K562 (cell line): ENCODE measurements around the gene GBF1. TPM values are rescaled to one million over a fixed set of nuclear protein-coding genes. Genes with fewer than 3 reads are reported as not detected.

Source experiments
- BRD9 ChIP-seq: fragments of 450-650 bp; IDR thresholded peaks from 2 replicates; pipeline ENCODE4 v1.6.1; 2018; ENCODE audit warnings: low read depth; ENCODE audit not compliant: partially characterized antibody
- KDM2B ChIP-seq: fragments of 250-450 bp; sonication (Bioruptor Pico); IDR thresholded peaks from 2 replicates; pipeline ENCODE4 v1.8.0; 2021; ENCODE audit warnings: mild to moderate bottlenecking, moderate library complexity
- LCOR ChIP-seq: sonication (generic); formaldehyde crosslinking; IDR thresholded peaks from 2 replicates; pipeline ENCODE4 v1.8.0; 2022; ENCODE audit warnings: mild to moderate bottlenecking, missing genetic modification reagents
- MCM3 ChIP-seq: fragments of 450-650 bp; IDR thresholded peaks from 2 replicates; pipeline ENCODE4 v1.6.1; 2016
- NCOA4 ChIP-seq: fragments of 450-650 bp; IDR thresholded peaks from 2 replicates; pipeline ENCODE4 v1.6.1; 2018; ENCODE audit warnings: mild to moderate bottlenecking; ENCODE audit not compliant: partially characterized antibody
- PRDM10 ChIP-seq: fragments of 450-650 bp; IDR thresholded peaks from 2 replicates; pipeline ENCODE4 v1.6.1; 2018; ENCODE audit not compliant: partially characterized antibody
- RAD21 ChIP-seq, 2 experiments: fragments of 250-450 bp in 1 of 2; fragments of 450-650 bp in 1 of 2; sonication (Bioruptor Pico) in 1 of 2; formaldehyde crosslinking in 1 of 2; IDR thresholded peaks in 1 of 2; conservative IDR thresholded peaks in 1 of 2; 2 replicates each; pipeline versions ENCODE4 v1.4.0 to v1.8.0; 2020 to 2022; ENCODE audit warnings: mild to moderate bottlenecking in 2 of 2, moderate library complexity in 1 of 2
- RBM22 ChIP-seq: fragments of 200-400 bp; formaldehyde crosslinking; IDR thresholded peaks from 2 replicates; pipeline ENCODE4 v1.6.1; 2018; ENCODE audit warnings: low read length, low read depth; ENCODE audit not compliant: poor library complexity, severe bottlenecking
- SREBF1 ChIP-seq: fragments of 150-350 bp; IDR thresholded peaks from 2 replicates; pipeline ENCODE4 v1.6.1; 2014; ENCODE audit warnings: antibody characterized with exemption, low read depth, low read length, borderline replicate concordance
- SUPT5H ChIP-seq: fragments of 450-650 bp; IDR thresholded peaks from 2 replicates; pipeline ENCODE4 v1.6.1; 2016
- ZBTB9 ChIP-seq: fragments of 450-650 bp; formaldehyde crosslinking; IDR thresholded peaks from 2 replicates; pipeline ENCODE4 v1.4.0; 2020; ENCODE audit warnings: mild to moderate bottlenecking, moderate library complexity
- ZNF316 ChIP-seq: fragments of 450-650 bp; IDR thresholded peaks from 2 replicates; pipeline ENCODE4 v1.6.1; 2016
- polyA plus RNA-seq, 8 experiments: library from polyadenylated mRNA; depleted of rRNA in 4 of 8; stranded (reverse) in 5 of 8; unstranded in 3 of 8; fragments of >200 nt; fragmentation: Nextera tagmentation in 2 of 8; fragmentation: Illumina TruSeq in 1 of 8; extraction: Ambion mirVana in 2 of 8; extraction: Trizol in 1 of 8; gene quantifications; 2 replicates each; pipeline versions ENCODE4 v1.2.1 to v1.2.3, GENCODE V29; 2011 to 2014; ENCODE audit warnings: inconsistent platforms in 1 of 8, missing spikeins in 1 of 8
- total RNA-seq, 7 experiments: library from RNA; depleted of rRNA in 6 of 7; stranded (reverse); fragments of >200 nt in 6 of 7; fragmentation: Illumina TruSeq in 2 of 7; extraction: Trizol in 2 of 7; gene quantifications; 2 replicates each; pipeline versions ENCODE4 v1.2.1 to v1.2.3, GENCODE V29; 2011 to 2021; ENCODE audit warnings: low replicate concordance in 1 of 7
- TF ChIP-seq, protein P1 (sequence below): fragments of 250-450 bp; sonication (Bioruptor Pico); IDR thresholded peaks from 2 replicates; pipeline ENCODE4 v1.4.0; 2020; ENCODE audit warnings: mild to moderate bottlenecking, moderate library complexity, borderline replicate concordance
- TF ChIP-seq, protein P2 (sequence below): fragments of 250-450 bp; sonication (Bioruptor Pico); IDR thresholded peaks from 2 replicates; pipeline ENCODE4 v1.5.0; 2021
- TF ChIP-seq, protein P3 (sequence below): fragments of 200-800 bp; sonication (Bioruptor generic); IDR thresholded peaks from 2 replicates; pipeline ENCODE4 v1.6.1; 2017; ENCODE audit warnings: missing genetic modification characterization, missing compliant biosample characterization

The GBF1 gene
- total and polyA plus RNA-seq, 9 of the 15 experiments (the other 6 are each of a cell fraction or from before 2014, with no cell fraction given), result 0.69 to 28.0 (median 10.3) TPM

GRCh38 chr10:102395400-102396316, 150.3 kb downstream of the GBF1 start, which contains the start of gene NFKB2 (continued):
- peak; percentile 47 for TF ChIP-seq PRDM10
- TF ChIP-seq MCM3, result no peak
- TF ChIP-seq, protein P1, sequence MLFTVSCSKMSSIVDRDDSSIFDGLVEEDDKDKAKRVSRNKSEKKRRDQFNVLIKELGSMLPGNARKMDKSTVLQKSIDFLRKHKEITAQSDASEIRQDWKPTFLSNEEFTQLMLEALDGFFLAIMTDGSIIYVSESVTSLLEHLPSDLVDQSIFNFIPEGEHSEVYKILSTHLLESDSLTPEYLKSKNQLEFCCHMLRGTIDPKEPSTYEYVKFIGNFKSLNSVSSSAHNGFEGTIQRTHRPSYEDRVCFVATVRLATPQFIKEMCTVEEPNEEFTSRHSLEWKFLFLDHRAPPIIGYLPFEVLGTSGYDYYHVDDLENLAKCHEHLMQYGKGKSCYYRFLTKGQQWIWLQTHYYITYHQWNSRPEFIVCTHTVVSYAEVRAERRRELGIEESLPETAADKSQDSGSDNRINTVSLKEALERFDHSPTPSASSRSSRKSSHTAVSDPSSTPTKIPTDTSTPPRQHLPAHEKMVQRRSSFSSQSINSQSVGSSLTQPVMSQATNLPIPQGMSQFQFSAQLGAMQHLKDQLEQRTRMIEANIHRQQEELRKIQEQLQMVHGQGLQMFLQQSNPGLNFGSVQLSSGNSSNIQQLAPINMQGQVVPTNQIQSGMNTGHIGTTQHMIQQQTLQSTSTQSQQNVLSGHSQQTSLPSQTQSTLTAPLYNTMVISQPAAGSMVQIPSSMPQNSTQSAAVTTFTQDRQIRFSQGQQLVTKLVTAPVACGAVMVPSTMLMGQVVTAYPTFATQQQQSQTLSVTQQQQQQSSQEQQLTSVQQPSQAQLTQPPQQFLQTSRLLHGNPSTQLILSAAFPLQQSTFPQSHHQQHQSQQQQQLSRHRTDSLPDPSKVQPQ (CRISPR knock-in tag), result no peak
- no peak for TF ChIP-seq RAD21 (CRISPR knock-in tag; conservative IDR thresholded peaks at IDR 0.05 in 1 of 2, IDR thresholded peaks at IDR 0.05 in 1 of 2)
- TF ChIP-seq RBM22, result no peak
- TF ChIP-seq LCOR (CRISPR knock-in tag), result no peak
- TF ChIP-seq NCOA4, result no peak
- TF ChIP-seq BRD9, result no peak
- TF ChIP-seq, protein P2, sequence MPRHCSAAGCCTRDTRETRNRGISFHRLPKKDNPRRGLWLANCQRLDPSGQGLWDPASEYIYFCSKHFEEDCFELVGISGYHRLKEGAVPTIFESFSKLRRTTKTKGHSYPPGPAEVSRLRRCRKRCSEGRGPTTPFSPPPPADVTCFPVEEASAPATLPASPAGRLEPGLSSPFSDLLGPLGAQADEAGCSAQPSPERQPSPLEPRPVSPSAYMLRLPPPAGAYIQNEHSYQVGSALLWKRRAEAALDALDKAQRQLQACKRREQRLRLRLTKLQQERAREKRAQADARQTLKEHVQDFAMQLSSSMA (CRISPR knock-in tag), result no peak
- TF ChIP-seq ZNF316, result no peak
- no peak for TF ChIP-seq SREBF1
- no peak for TF ChIP-seq ZBTB9 (CRISPR knock-in tag)
- TF ChIP-seq, protein P3, sequence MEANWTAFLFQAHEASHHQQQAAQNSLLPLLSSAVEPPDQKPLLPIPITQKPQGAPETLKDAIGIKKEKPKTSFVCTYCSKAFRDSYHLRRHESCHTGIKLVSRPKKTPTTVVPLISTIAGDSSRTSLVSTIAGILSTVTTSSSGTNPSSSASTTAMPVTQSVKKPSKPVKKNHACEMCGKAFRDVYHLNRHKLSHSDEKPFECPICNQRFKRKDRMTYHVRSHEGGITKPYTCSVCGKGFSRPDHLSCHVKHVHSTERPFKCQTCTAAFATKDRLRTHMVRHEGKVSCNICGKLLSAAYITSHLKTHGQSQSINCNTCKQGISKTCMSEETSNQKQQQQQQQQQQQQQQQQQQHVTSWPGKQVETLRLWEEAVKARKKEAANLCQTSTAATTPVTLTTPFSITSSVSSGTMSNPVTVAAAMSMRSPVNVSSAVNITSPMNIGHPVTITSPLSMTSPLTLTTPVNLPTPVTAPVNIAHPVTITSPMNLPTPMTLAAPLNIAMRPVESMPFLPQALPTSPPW (CRISPR knock-in tag), result peak; percentile 77
- no peak for TF ChIP-seq SUPT5H
- TF ChIP-seq KDM2B (CRISPR knock-in tag), result no peak
